Activated T-cell treated with anti-CD3 and anti-CD28 coated beads, Interleukin-2, amount 50 U/mL, for 24 hours (primary cell): Measurements from ENCODE around the gene STPG3.
"Not testable (repeated sequence)": the region's sequence is repeated elsewhere in the genome, so short reads cannot be mapped to it uniquely, and the experiment has no call there.

Experiments used
- DNase-seq: peaks from one replicate; pipeline ENCODE4 v3.0.0-alpha.2; 2020
- H3K27ac Mint-ChIP-seq: 2 replicates; pipeline ENCODE4 v1.8.0; 2020; ENCODE audit warnings: mild to moderate bottlenecking, mixed read lengths
- H3K27me3 Mint-ChIP-seq: 2 replicates; pipeline ENCODE4 v1.8.0; 2020; ENCODE audit warnings: mixed read lengths
- H3K36me3 Mint-ChIP-seq: 2 replicates; pipeline ENCODE4 v1.8.0; 2020; ENCODE audit warnings: low read depth, mixed read lengths
- H3K4me1 Mint-ChIP-seq: 2 replicates; pipeline ENCODE4 v1.8.0; 2020; ENCODE audit warnings: low read depth, mixed read lengths
- H3K4me3 Mint-ChIP-seq: 2 replicates; pipeline ENCODE4 v1.8.0; 2020; ENCODE audit warnings: mild to moderate bottlenecking, moderate library complexity, mixed read lengths
- H3K9me3 Mint-ChIP-seq: 2 replicates; pipeline ENCODE4 v1.8.0; 2020; ENCODE audit warnings: mixed read lengths

Gene STPG3

GRCh38 chr9:137234758-137235423 lies 16.2 kb upstream of the STPG3 start:
- DNase-seq: no peak
- peaks cover 9% of the 10 kb centered on the region for H3K27me3 Mint-ChIP-seq
- peaks cover 6% of the 10 kb centered on the region for H3K36me3 Mint-ChIP-seq
- no peaks in the 10 kb centered on the region for H3K9me3 Mint-ChIP-seq
- H3K27ac Mint-ChIP-seq: no peak overlapping the region
- H3K4me3 Mint-ChIP-seq: no peak overlapping the region
- H3K4me1 Mint-ChIP-seq: peaks cover 20% of the 10 kb centered on the region

- no peak for DNase-seq
- Mint-ChIP-seq H3K9me3 (no peaks in the 10 kb centered on the region), H3K27me3 (peaks cover 9% of the 10 kb centered on the region), H3K36me3 (peaks cover 6% of the 10 kb centered on the region), H3K4me1 (peaks cover 20% of the 10 kb centered on the region), H3K4me3 (no peak overlapping the region), H3K27ac (no peak overlapping the region)
Measured at GRCh38 chr9:137235424-137236237, 15.5 kb upstream of the STPG3 start.

DNA sequence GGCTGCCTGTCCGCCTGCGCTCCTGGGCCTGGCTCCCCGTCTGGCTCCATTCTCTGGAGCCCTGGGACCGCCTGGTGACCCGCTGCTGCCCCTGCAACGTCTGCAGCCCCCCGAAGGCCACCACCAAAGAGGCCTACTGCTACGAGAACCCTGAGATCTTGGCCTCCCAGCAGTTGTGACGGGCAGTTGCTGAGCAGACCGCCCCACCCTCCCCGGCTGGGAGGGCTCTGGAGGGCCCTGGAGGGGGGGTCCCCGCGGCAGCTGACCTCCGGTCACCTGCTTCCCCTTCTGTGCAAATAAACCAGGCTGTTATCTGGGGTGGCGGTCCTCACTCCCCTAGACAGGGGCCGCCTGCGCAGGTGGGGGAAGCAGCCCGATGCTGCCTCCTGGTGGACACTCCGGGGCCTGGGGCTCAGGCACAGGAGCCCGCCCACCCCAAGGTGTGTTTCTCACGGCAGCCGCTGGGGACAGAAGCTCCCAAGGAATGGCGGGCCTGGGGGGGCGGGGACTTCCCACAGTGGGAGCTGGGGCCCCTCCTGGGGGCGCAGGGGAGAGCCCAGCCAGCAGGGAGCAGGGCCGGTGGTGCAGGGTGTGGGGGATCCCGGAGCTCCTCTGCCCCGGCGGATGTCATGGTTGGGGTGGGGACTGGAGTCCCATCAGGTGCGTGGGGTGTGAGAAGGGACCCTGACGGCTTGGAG lies 14.7 kb upstream of the STPG3 start:
- no peaks in the 10 kb centered on the region for H3K9me3 Mint-ChIP-seq
- peak; percentile 95 for DNase-seq

DNA sequence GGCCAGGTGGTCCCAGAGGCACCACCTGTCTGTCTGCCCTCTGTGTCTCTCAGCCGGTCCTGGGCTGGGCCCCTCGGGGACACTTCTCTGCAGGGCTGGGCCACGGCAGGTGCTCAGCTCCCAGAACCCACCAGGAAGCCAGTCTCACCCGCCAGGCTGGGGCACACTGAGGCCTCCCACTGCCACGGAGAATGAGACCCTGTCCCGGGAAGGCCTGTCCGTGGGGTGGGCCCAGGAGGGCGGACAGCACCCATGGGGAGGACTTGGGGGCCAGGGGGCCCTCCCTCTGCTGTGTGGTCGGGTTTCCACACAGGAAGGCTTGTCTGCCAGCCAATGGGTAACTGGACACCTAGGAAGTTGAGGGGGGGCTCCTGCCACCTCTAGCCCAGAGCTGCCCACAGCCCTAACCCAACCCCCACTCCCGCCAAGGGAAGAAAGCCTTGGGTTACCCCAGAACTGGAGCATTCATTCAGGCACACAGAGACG lies 14.1 kb upstream of the STPG3 start:
- DNase-seq: no peak
- Mint-ChIP-seq H3K27ac (peak overlapping the region; percentile 11), H3K9me3 (no peaks in the 10 kb centered on the region), H3K4me1 (peaks cover 23% of the 10 kb centered on the region), H3K27me3 (peaks cover 9% of the 10 kb centered on the region), H3K4me3 (no peak overlapping the region), H3K36me3 (peaks cover 12% of the 10 kb centered on the region)

More for the DNA sequence above, 14.7 kb upstream of the STPG3 start:
- Mint-ChIP-seq H3K27me3 (peaks cover 12% of the 10 kb centered on the region), H3K36me3 (peaks cover 9% of the 10 kb centered on the region), H3K4me1 (peaks cover 22% of the 10 kb centered on the region), H3K4me3 (no peak overlapping the region), H3K27ac (peak overlapping the region; percentile 11)

- H3K4me1 Mint-ChIP-seq: peaks cover 34% of the 10 kb centered on the region
- H3K36me3 Mint-ChIP-seq: peaks cover 23% of the 10 kb centered on the region
- peaks cover 9% of the 10 kb centered on the region for H3K27me3 Mint-ChIP-seq
- H3K27ac Mint-ChIP-seq: no peak overlapping the region
- no peaks in the 10 kb centered on the region for H3K9me3 Mint-ChIP-seq
- H3K4me3 Mint-ChIP-seq: peak overlapping the region; percentile 86
- no peak for DNase-seq
Measured at GRCh38 chr9:137237759-137238726, 13.0 kb upstream of the STPG3 start.

DNA sequence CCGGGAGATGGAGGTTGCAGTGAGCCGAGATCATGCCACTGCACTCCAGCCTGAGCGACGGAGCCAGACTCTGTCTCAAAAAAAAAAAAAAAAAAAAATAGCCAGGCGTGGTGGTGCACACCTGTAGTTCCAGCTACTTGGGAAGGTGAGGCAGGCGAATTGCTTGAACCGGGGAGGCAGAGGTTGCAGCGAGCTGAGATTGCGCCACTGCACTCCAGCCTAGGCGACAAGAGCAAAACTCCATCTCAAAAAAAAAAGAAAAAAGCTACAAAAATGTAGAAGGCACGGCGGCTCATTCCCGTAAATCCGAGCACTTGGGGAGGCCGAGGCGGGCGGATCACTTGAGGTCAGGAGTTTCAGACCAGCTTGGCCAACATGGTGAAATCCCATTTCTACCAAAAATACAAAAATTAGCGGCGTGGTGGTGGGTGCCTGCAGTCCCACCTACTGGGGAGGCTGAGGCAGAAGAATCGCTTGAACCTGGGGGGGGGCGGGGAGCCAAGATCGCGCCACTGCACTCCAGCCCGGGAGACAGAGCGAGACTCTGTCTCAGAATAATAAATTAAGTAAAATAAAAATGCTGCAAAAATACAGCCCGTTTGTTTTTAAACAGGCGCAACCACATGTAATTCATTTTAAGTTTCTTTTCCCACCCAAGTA lies 11.4 kb upstream of the STPG3 start:
- H3K4me1 Mint-ChIP-seq: peaks cover 41% of the 10 kb centered on the region

DNA sequence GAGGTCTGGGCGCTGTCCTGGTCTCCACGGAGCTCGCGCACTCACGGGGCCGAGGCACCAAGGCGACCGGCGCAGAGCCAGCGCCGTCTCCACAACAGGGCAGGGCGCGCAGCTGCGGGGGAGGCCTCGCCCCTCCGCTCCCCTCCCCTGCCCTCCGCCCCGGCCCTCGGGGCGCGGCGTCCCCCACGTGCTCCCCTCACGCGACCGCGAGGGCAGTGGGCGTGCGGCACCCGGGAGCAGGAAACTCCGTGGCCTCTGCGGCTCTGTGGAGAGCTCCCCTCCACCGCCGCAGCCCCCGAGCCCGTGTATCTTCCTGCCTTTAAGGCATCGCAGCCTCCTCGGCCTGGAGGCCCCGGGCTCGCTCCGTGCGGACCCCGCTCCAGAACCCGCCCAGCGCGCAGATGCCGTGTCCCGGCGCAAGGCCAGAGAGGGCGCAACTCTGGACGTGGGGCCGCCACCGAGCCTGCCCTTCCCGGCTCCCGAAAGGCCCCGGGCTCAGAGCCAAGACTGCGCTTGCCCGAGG lies 10.7 kb upstream of the STPG3 start:
- Mint-ChIP-seq H3K36me3 (peaks cover 36% of the 10 kb centered on the region), H3K9me3 (no peaks in the 10 kb centered on the region), H3K4me1 (peaks cover 41% of the 10 kb centered on the region), H3K27me3 (peaks cover 2% of the 10 kb centered on the region), H3K27ac (peak overlapping the region; percentile 77), H3K4me3 (peak overlapping the region; percentile 86)
- no peak for DNase-seq

More for the DNA sequence above, 11.4 kb upstream of the STPG3 start:
- Mint-ChIP-seq H3K4me3 (peak overlapping the region; percentile 86), H3K27ac (peak overlapping the region; percentile 77), H3K36me3 (peaks cover 36% of the 10 kb centered on the region)
- H3K9me3 Mint-ChIP-seq, H3K27me3 Mint-ChIP-seq, DNase-seq: not testable (repeated sequence)

GRCh38 chr9:137240841-137241489 lies 10.1 kb upstream of the STPG3 start, which contains the start of gene TUBB4B:
TSS of gene TUBB4B (plus strand) at chr9:137241287. CDS start at chr9:137241361, 74 bp downstream.
- Mint-ChIP-seq H3K4me3 (peak within 1 kb of the TSS; percentile 86), H3K36me3 (peaks cover 36% of the 10 kb centered on the region), H3K27ac (peak within 1 kb of the TSS; percentile 98), H3K4me1 (peaks cover 41% of the 10 kb centered on the region), H3K27me3 (peaks cover 2% of the 10 kb centered on the region), H3K9me3 (no peaks in the 10 kb centered on the region)
- DNase-seq: peak; percentile 95

GRCh38 chr9:137241490-137242268 lies 9.4 kb upstream of the STPG3 start:
- Mint-ChIP-seq H3K27ac (peak overlapping the region; percentile 98), H3K4me3 (peak overlapping the region; percentile 86), H3K9me3 (no peaks in the 10 kb centered on the region), H3K36me3 (peaks cover 36% of the 10 kb centered on the region), H3K27me3 (peaks cover 2% of the 10 kb centered on the region), H3K4me1 (peaks cover 39% of the 10 kb centered on the region)
- DNase-seq: peak; percentile 79

DNA sequence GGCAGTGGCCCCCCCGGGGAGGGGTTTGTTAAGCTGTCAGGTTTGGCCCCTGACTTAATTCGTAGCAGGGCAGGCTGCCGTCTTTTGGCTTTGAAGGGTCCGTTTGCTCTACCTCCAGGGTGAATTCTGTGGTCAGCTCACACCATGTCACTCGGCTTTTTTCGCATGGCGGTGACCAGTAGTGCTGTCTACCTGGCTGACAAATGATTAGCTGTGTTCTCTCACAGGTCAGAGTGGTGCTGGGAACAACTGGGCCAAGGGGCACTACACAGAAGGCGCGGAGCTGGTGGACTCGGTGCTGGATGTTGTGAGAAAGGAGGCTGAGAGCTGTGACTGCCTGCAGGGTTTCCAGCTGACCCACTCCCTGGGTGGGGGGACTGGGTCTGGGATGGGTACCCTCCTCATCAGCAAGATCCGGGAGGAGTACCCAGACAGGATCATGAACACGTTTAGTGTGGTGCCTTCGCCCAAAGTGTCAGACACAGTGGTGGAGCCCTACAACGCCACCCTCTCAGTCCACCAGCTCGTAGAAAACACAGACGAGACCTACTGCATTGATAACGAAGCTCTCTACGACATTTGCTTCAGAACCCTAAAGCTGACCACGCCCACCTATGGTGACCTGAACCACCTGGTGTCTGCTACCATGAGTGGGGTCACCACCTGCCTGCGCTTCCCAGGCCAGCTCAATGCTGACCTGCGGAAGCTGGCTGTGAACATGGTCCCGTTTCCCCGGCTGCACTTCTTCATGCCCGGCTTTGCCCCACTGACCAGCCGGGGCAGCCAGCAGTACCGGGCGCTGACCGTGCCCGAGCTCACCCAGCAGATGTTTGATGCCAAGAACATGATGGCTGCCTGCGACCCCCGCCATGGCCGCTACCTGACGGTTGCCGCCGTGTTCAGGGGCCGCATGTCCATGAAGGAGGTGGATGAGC lies 8.6 kb upstream of the STPG3 start:
- H3K9me3 Mint-ChIP-seq: no peaks in the 10 kb centered on the region
- H3K36me3 Mint-ChIP-seq: peaks cover 36% of the 10 kb centered on the region
- peaks cover 2% of the 10 kb centered on the region for H3K27me3 Mint-ChIP-seq
- DNase-seq: no peak
- peak overlapping the region; percentile 96 for H3K27ac Mint-ChIP-seq
- peaks cover 33% of the 10 kb centered on the region for H3K4me1 Mint-ChIP-seq
- H3K4me3 Mint-ChIP-seq: peak overlapping the region; percentile 85

DNA sequence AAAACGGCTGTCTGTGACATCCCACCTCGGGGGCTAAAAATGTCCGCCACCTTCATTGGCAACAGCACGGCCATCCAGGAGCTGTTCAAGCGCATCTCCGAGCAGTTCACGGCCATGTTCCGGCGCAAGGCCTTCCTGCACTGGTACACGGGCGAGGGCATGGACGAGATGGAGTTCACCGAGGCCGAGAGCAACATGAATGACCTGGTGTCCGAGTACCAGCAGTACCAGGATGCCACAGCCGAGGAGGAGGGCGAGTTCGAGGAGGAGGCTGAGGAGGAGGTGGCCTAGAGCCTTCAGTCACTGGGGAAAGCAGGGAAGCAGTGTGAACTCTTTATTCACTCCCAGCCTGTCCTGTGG lies 7.8 kb upstream of the STPG3 start:
- Mint-ChIP-seq H3K4me1 (peaks cover 32% of the 10 kb centered on the region), H3K4me3 (peak overlapping the region; percentile 85), H3K27ac (peak overlapping the region; percentile 96), H3K36me3 (peaks cover 36% of the 10 kb centered on the region)
- not testable (repeated sequence) for H3K9me3 Mint-ChIP-seq, DNase-seq, H3K27me3 Mint-ChIP-seq
